PC-3 (cell line): ENCODE results near the gene MTHFS. TPM values are rescaled to one million over a fixed set of nuclear protein-coding genes. Genes with fewer than 3 reads are reported as not detected.

Experiments
- ATAC-seq: fragments of 200-7000 bp; cut with Tn5 transposase; 2 replicates; pipeline ENCODE4 v1.9.1; 2020; ENCODE audit warnings: mild to moderate bottlenecking, moderate library complexity
- BruUV-seq: library from RNA; stranded (reverse); fragments of 400-500 nt; replicated peaks from 2 replicates; lab custom pipeline; 2021; lab: Mats Ljungman, UMichigan
- CTCF ChIA-PET: fragments of 300-600 bp; sonication (Branson Sonifier 250); formaldehyde crosslinking; loops from one replicate; lab custom pipeline; 2022; ENCODE audit warnings: antibody characterized with exemption; lab: Charles Lee
- POLR2A ChIA-PET: fragments of 300-600 bp; sonication (Branson Sonifier 250); formaldehyde crosslinking; loops from one replicate; lab custom pipeline; 2022; ENCODE audit warnings: antibody characterized with exemption; ENCODE audit not compliant: unreplicated experiment; lab: Charles Lee
- DNase-seq: peaks from one replicate; pipeline ENCODE4 v3.0.0-alpha.2; 2015
- H2AFZ ChIP-seq: fragments of 300-600 bp; sonication (generic); 2 replicates; pipeline ENCODE4 v1.6.0; 2016; ENCODE audit warnings: antibody characterized with exemption, low read length
- H3F3A ChIP-seq: fragments of 300-600 bp; sonication (generic); one replicate; pipeline ENCODE4 v1.6.0; 2017; ENCODE audit warnings: antibody characterized with exemption, low read length, control low read depth, mild to moderate bottlenecking; ENCODE audit not compliant: unreplicated experiment
- H3K27ac ChIP-seq: fragments of 300-600 bp; sonication (generic); 2 replicates; pipeline ENCODE4 v1.5.1; 2016; ENCODE audit warnings: mild to moderate bottlenecking, low read length
- H3K27me3 ChIP-seq: fragments of 300-600 bp; sonication (generic); 2 replicates; pipeline ENCODE4 v1.6.1; 2016; ENCODE audit warnings: low read length, mixed read lengths
- H3K36me3 ChIP-seq: fragments of 300-600 bp; sonication (generic); 2 replicates; pipeline ENCODE4 v1.6.1; 2016; ENCODE audit warnings: low read depth, mixed run types, low read length, mixed read lengths
- H3K4me1 ChIP-seq: fragments of 300-600 bp; sonication (generic); 2 replicates; pipeline ENCODE4 v1.5.1; 2016; ENCODE audit warnings: low read length; ENCODE audit not compliant: insufficient read depth
- H3K4me2 ChIP-seq: fragments of 300-600 bp; sonication (generic); 2 replicates; pipeline ENCODE4 v1.6.0; 2016; ENCODE audit warnings: low read length
- H3K4me3 ChIP-seq: fragments of 300-600 bp; sonication (generic); 2 replicates; pipeline ENCODE4 v1.5.1; 2016; ENCODE audit warnings: mild to moderate bottlenecking, low read length, mixed read lengths
- H3K79me2 ChIP-seq: fragments of 300-600 bp; sonication (generic); 2 replicates; pipeline ENCODE4 v1.6.1; 2017; ENCODE audit warnings: low read length, mixed read lengths
- H3K9ac ChIP-seq: fragments of 300-600 bp; sonication (generic); 2 replicates; pipeline ENCODE4 v1.6.0; 2016; ENCODE audit warnings: mild to moderate bottlenecking, low read length
- H3K9me2 ChIP-seq: fragments of 300-600 bp; sonication (generic); replicated peaks from 2 replicates; pipeline ENCODE4 v1.6.1; 2016; ENCODE audit warnings: mixed run types, low read length, mixed read lengths
- H3K9me3 ChIP-seq: fragments of 300-600 bp; sonication (generic); 2 replicates; pipeline ENCODE4 v1.6.1; 2016; ENCODE audit warnings: low read length, mixed read lengths
- H4K20me1 ChIP-seq: fragments of 300-600 bp; sonication (generic); 2 replicates; pipeline ENCODE4 v1.6.1; 2016; ENCODE audit warnings: low read length, mixed read lengths
- EZH2 ChIP-seq: fragments of 300-600 bp; sonication (generic); IDR thresholded peaks from one replicate; pipeline ENCODE4 v1.6.1; 2017; ENCODE audit warnings: antibody characterized with exemption, mild to moderate bottlenecking, low read length; ENCODE audit not compliant: unreplicated experiment
- EZH2phosphoT487 ChIP-seq: fragments of 300-600 bp; sonication (generic); IDR thresholded peaks from 2 replicates; pipeline ENCODE4 v1.6.1; 2018; ENCODE audit warnings: mild to moderate bottlenecking, antibody characterized with exemption, low read length, borderline replicate concordance
- intact Hi-C: fragments of 100-400 bp; cut with micrococcal nuclease; formaldehyde crosslinking; loops from 2 replicates; pipeline ENCODE4 v1.9.0; 2023
- total RNA-seq: library from RNA; depleted of rRNA; stranded (reverse); fragments of >200 nt; gene quantifications from 2 replicates; pipeline ENCODE4 v1.2.3, GENCODE V29; 2014
- TF ChIP-seq, protein P1 (sequence below): fragments of 300-600 bp; sonication (generic); conservative IDR thresholded peaks from 2 replicates; pipeline ENCODE4 v1.5.1; 2017; ENCODE audit warnings: antibody characterized with exemption, low read depth, mild to moderate bottlenecking, low read length

The MTHFS gene
- total RNA-seq, 1 experiment from 2014 or later, result 28.8 TPM

- peak overlapping the region; percentile 14; the same call in 1 of the 2 replicates for H3K4me2 ChIP-seq
- intact Hi-C loops, result no loop called here
- no peak overlapping the region for H3K9ac ChIP-seq
- ATAC-seq (peak; percentile 91), DNase-seq (peak; percentile 76)
- no peak overlapping the region for H3K4me3 ChIP-seq
- ChIA-PET CTCF (interaction anchor here (1.2 kb wide), 1 partner anchor 10 kb away, joined by 7 read pairs; no protein-coding TSS in a partner anchor), POLR2A (no interaction called here)
- H3K27ac ChIP-seq, result peak overlapping the region; percentile 63
- H3F3A ChIP-seq, result no peaks in the 10 kb centered on the region
- H4K20me1 ChIP-seq, result no peaks in the 10 kb centered on the region
- H3K27me3 ChIP-seq, result no peaks in the 10 kb centered on the region
- H3K9me2 ChIP-seq, result no peaks in the 10 kb centered on the region
- no peaks in the 10 kb centered on the region for H3K9me3 ChIP-seq
- H3K4me1 ChIP-seq, result peaks cover 33% of the 10 kb centered on the region
- H3K79me2 ChIP-seq, result peaks cover 13% of the 10 kb centered on the region
- TF ChIP-seq EZH2, result no peak
- TF ChIP-seq, protein P1, sequence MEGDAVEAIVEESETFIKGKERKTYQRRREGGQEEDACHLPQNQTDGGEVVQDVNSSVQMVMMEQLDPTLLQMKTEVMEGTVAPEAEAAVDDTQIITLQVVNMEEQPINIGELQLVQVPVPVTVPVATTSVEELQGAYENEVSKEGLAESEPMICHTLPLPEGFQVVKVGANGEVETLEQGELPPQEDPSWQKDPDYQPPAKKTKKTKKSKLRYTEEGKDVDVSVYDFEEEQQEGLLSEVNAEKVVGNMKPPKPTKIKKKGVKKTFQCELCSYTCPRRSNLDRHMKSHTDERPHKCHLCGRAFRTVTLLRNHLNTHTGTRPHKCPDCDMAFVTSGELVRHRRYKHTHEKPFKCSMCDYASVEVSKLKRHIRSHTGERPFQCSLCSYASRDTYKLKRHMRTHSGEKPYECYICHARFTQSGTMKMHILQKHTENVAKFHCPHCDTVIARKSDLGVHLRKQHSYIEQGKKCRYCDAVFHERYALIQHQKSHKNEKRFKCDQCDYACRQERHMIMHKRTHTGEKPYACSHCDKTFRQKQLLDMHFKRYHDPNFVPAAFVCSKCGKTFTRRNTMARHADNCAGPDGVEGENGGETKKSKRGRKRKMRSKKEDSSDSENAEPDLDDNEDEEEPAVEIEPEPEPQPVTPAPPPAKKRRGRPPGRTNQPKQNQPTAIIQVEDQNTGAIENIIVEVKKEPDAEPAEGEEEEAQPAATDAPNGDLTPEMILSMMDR, result no peak
- no peak for TF ChIP-seq EZH2phosphoT487
- peak overlapping the region; percentile 31; the same call in 1 of the 2 replicates for H2AFZ ChIP-seq
- BruUV-seq, result no TSS peak
- H3K36me3 ChIP-seq, result no peaks in the 10 kb centered on the region
Measured at GRCh38 chr15:79863886-79864285, 32.9 kb downstream of the MTHFS start.

DNA sequence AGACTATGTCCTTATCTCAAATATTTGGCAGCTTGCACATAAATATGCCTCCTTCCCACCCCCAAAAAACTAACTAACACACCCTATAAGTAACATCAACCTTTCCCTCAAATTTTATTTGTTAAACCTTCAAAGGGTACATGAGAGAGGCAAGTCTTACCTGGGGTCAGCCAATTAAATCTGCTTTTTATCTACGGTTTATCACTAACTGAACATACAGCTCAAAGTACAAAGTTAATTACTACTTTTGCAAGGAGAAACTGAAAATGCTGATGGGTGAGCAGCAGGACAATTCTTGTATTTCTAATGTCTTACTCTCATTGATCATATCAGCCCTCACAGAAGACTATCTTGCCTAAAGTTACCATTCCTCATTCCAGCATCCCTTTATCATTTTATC lies 34.6 kb downstream of the MTHFS start:
- no peak overlapping the region for H3K27ac ChIP-seq
- no peaks in the 10 kb centered on the region for H4K20me1 ChIP-seq
- DNase-seq, result no peak
- H3K4me1 ChIP-seq, result peaks cover 23% of the 10 kb centered on the region
- no peak overlapping the region for H3K9ac ChIP-seq
- no TSS peak for BruUV-seq
- intact Hi-C loops, result no loop called here
- H3F3A ChIP-seq, result no peaks in the 10 kb centered on the region
- H2AFZ ChIP-seq, result no peak overlapping the region
- POLR2A ChIA-PET, result no interaction called here
- H3K79me2 ChIP-seq, result peaks cover 13% of the 10 kb centered on the region
- H3K9me2 ChIP-seq, result no peaks in the 10 kb centered on the region
- no peaks in the 10 kb centered on the region for H3K27me3 ChIP-seq
- no peak overlapping the region for H3K4me2 ChIP-seq
- CTCF ChIA-PET, result no interaction called here
- no peaks in the 10 kb centered on the region for H3K9me3 ChIP-seq
- H3K4me3 ChIP-seq, result no peak overlapping the region
- H3K36me3 ChIP-seq, result no peaks in the 10 kb centered on the region
- TF ChIP-seq, protein P1, result no peak
- TF ChIP-seq EZH2phosphoT487, result no peak
- TF ChIP-seq EZH2, result no peak
- ATAC-seq, result no peak

DNA sequence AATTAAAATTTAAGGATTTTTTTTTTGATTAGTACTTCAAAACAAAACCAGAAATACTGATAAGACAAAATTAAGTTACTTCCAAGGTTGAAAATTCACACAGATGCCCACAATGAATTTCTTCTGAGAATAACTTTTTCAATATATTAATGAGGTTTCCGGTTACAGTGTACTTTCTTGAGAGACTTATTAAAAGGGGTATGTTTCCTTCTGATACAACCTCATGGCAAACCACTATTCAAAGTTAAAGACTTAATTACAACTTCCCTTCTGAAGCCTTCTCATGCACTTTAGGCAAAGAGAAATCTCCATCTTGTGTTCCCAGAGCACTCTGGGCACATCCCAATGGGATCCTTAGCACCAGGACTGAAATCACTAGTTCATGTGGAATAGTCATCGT lies 36.2 kb downstream of the MTHFS start:
- CTCF ChIA-PET, result no interaction called here
- peaks cover 13% of the 10 kb centered on the region for H3K79me2 ChIP-seq
- intact Hi-C loops, result no loop called here
- DNase-seq (no peak), ATAC-seq (no peak)
- POLR2A ChIA-PET, result no interaction called here
- no TSS peak for BruUV-seq
- no peaks in the 10 kb centered on the region for H3K9me3 ChIP-seq
- H3K36me3 ChIP-seq, result no peaks in the 10 kb centered on the region
- H3K9ac ChIP-seq, result no peak overlapping the region
- H3K9me2 ChIP-seq, result no peaks in the 10 kb centered on the region
- no peak overlapping the region for H3K27ac ChIP-seq
- no peak overlapping the region for H3K4me3 ChIP-seq
- H3K27me3 ChIP-seq, result no peaks in the 10 kb centered on the region
- H3F3A ChIP-seq, result no peaks in the 10 kb centered on the region
- H3K4me1 ChIP-seq, result peaks cover 23% of the 10 kb centered on the region
- no peak for TF ChIP-seq EZH2
- no peaks in the 10 kb centered on the region for H4K20me1 ChIP-seq
- H2AFZ ChIP-seq, result no peak overlapping the region
- no peak overlapping the region for H3K4me2 ChIP-seq
